ENCODE results near the gene HELZ.

DNA sequence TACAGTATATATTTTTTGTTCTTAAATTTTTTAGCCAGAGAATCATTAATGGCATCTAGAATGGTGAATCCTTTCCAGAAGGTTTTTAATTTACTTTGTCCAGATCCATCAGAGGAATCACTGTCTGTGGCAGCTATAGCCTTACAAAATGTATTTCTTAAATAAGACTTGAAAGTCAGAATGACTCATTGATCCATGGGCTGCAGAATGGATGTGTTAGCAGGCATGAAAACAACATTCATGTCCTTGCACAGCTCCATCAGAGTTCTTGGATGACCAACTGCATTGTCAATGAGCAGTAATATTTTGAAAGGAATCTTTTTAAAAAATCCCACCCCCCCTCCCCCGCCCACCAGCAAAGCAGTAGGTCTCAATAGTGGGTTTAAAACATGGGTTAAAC, 149.2 kb downstream of the HELZ start:
- TF ChIP-seq, protein P1, sequence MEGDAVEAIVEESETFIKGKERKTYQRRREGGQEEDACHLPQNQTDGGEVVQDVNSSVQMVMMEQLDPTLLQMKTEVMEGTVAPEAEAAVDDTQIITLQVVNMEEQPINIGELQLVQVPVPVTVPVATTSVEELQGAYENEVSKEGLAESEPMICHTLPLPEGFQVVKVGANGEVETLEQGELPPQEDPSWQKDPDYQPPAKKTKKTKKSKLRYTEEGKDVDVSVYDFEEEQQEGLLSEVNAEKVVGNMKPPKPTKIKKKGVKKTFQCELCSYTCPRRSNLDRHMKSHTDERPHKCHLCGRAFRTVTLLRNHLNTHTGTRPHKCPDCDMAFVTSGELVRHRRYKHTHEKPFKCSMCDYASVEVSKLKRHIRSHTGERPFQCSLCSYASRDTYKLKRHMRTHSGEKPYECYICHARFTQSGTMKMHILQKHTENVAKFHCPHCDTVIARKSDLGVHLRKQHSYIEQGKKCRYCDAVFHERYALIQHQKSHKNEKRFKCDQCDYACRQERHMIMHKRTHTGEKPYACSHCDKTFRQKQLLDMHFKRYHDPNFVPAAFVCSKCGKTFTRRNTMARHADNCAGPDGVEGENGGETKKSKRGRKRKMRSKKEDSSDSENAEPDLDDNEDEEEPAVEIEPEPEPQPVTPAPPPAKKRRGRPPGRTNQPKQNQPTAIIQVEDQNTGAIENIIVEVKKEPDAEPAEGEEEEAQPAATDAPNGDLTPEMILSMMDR (IDR thresholded peaks at IDR 0.05) = no peak
- TF ChIP-seq POLR2A (IDR thresholded peaks at IDR 0.05) (no peak), EP300 (IDR thresholded peaks at IDR 0.05) (no peak)
